Stimulated activated CD8-positive, alpha-beta memory T cell treated with anti-CD3 and anti-CD28 coated beads, Interleukin-12 subunit alpha, Interleukin-12 subunit beta, amount 100 ng/mL, for 24 hours (primary cell): ENCODE results near the gene LAMC1.

Experiments
- DNase-seq: peaks from one replicate; pipeline ENCODE4 v3.0.0-alpha.2; 2020; ENCODE audit errors: extremely low read depth

Gene LAMC1

DNA sequence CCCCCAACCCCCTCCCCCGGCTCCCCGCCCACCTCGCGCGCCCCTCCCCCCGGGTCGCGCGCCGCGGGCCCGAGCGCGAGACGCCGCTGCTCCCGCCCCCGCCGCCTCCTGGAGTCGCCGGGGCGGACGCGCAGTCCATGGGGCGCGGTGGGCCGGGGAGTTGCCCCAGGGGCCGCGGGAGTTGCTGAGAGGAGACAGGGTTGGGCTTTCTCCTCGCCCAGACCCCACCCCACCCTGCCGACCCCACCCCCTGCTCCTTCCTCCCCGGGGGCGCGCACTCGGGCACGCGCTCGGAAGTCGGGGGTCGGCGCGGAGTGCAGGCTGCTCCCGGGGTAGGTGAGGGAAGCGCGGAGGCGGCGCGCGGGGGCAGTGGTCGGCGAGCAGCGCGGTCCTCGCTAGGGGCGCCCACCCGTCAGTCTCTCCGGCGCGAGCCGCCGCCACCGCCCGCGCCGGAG, at the start of gene LAMC1:
LAMC1 (plus strand) TSS at position 275 of the 455 bp plus-strand sequence. CDS start 297 bp downstream, outside the sequence.
- DNase-seq: no peak

DNA sequence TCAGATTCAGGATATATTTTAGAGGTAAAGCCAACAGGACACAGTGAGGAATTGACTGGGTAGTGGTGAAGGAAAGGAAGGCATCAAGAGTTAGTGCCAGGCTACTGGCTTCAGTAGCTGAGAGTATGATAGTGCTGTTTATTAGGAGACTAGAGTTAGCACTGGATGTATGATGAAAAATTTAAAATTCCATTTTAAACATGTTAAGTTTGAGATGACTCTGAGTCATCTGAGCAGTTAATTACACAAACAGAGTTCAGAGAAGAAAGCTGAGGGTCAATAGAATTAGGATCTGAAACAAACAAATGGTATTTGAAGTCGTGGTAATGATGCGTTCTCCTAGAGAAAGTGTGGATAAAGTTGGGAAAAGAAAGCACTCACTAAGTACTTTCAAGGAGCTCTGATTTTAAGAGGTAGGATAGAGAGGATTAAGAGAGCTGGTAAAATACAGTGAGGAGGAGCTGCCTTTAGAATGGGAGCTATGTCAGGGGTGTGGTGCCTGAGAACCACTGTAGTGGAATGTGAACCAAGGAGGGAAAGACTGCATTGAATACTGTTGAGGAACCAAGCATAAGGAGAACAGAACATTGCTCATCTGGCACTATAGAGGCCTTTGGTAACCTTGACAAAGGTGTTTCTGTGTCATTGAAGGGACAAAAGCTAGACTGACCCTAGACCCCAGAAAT, 48.6 kb upstream of the LAMC1 start:
- DNase-seq: no peak

DNA sequence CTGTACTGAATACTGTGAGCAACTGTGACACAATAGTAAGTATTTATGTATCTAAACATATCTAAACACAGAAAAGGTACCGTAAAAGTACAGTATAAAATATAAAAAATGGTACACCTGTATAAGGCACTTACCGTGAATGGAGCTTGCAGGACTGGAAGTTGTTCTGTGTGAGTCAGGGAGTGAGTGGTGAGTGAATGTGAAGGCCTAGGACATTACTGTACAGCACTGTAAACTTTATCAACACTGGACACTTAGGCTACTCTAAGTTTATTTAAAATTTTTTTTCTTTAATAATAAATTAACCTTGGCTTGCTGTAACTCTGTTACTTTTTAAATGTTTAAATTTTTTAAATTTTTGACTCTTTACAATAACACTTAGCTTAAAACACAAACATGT, 45.7 kb upstream of the LAMC1 start:
- DNase-seq: no peak

DNA sequence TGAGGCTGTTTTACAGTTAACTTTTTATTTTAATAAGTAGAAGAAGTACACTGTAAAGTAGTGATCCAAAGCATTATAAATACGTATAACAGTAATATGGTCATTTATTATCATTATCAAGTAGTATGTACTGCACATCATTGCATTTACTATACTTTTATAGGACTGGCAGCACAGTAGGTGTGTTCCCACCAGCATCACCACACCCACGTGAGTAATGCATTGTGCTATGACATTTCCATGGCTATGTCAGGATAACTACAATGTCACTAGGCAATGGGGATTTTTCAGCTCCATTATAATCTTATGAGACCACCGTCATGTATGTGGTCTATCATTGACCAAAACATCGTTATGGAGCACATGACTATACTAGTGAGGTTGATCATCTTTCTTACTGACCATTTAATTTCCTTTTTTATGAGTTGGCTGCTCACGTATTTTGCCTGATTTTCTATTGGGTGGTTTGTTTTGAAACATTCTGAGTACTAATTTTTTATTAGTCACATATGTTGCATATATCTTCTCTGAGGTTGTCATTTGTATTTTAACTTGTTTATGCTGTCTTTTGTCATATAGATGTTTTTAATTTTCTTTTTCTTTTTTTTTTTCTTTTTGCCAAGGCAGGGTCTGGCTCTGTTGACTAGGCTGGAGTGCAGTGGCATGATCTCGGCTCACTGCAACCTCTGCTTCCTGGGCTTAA, 44.9 kb upstream of the LAMC1 start:
- DNase-seq: no peak

DNA sequence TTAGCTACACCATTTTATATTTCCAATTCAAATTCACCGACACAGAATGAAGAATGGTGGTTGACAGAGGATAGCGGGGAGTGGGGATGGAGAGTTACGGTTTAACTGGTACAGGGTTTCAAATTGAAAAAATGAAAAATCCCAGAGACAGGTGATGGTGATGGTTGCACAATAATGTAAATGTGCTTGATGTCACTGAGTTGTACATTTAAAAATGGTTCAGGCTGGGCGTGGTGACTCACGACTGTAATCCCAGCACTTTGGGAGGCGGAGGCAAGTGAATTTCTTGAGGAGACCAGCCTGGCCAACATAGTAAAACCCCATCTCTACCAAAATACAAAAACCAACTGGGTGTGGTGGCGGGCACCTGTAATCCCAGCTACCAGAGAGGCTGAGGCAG, 39.1 kb upstream of the LAMC1 start:
- DNase-seq: no peak

DNA sequence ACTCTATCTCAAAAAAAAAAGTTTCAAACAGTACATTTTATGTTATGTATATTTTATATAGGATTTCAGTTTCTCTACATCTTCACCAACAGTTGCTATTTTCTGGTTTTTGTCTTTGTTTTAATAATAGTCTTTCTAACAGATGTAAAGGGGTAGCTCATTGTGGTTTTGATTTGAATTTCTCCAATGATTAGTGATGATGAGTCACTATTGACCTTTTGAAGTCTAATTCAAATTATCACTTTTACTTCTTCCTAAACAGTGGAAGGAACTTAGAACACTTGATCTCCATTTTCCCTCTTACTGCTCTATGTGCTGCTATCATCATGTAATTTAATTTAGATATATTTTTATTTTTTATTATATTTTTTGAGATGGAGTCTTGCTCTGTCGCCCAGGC, 38.6 kb upstream of the LAMC1 start:
- DNase-seq: no peak

DNA sequence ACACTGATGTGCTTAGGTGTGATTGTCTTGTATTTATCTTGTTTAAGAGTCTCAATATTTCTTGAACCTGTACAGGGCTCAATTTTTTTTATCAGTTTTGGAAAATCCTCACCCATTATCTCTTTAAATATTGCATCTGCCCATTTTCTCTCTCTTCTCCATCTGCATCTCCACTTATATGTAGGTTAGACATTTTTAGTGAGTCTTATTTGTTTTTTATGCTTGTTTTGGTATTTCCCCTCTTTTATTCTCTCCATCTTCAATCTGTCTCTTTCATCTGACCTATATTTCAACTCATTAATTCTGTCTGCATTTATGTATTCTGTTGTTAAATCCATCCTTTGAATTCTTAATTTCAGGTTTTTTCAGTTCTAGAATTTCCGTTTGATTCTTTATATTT, 37.3 kb upstream of the LAMC1 start:
- no peak for DNase-seq

DNA sequence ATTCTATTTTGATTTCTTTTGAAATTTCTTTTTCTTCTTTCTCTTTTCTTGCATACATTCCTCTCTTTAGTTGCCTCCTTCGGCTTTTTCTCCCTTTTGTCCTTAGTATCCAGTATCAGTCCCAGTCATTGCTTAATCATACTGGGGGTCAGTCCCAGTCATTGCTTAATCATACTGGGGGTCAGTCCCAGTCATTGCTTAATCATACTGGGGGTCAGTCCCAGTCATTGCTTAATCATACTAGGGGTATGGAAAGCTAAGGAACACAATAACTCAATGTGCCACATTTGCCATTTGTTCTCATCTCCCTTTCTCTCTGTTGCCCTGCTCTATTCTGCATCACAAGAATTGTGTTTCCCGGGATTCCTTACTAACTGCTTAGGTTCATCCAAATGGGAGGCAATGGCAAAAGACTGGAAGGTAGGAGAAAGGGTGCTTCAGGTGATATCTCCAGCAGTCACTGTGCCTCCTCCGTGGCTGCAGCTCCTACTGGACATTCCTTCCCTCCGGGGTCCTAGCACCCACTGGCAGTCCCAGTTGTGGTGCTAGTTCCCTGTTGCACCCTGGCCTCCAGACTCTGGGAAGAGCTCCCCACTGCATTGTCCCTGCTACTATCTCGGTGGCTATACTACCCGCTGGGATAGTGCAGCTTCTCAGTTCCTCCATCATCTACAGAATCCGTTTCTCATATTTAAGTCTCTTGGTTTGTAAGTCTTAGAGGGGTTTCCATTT, 32.6 kb upstream of the LAMC1 start:
- no peak for DNase-seq

DNA sequence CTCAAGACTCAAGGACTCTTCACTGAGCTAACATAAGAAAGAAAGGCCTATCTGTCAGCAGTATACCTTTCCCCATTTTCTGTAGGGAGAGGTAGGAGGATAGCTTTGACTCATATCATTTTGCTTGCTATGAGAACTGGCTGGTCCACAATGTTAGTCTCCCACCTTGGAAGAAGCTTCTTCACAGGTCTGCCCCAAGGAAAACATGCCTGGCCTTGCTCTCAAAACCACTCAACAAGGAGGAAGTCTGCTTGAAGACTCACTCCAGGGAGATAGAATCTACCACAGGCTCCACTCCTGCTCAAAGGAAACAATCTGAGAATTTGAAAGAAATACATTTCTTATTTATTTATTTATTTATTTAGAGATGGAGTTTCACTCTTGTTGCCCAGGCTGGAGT, 29.5 kb upstream of the LAMC1 start:
- DNase-seq: no peak

DNA sequence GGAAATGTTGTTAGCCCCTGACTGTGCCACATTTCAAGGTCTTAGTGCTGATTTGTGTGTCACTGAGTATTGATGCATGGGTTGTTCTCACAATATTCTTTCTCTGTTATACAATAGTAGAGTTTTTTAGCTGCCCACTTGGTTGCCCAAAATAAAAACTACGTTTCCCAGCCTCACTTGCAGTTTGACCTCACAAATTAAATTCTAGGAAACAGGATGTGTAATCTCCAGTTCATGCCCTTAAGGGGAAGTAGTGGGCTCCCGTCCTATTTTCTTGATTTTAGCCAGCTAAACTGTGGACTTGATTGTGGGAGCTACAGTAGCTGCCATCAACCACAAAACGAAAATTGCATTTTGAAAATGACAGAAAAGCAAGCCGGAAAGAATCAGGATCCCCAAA, 27.3 kb upstream of the LAMC1 start:
- no peak for DNase-seq

DNA sequence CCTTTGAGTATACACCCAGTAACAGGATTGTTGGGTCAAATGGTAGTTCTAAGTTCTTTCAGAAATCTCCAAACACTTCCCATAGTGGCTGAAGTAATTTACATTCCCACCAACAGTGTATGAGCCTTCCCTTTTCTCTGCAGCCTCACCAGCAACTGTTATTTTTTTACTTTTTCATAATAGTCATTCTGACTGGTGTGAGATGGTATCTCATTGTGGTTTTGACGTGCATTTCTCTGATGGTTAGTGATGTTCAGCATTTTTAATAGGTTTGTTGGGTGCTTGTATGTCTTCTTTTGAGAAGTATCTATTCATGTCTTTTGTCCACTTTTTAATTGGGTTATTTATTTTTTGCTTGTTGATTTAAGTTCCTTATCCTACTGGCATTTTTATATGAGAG, 26.4 kb upstream of the LAMC1 start:
- no peak for DNase-seq

DNA sequence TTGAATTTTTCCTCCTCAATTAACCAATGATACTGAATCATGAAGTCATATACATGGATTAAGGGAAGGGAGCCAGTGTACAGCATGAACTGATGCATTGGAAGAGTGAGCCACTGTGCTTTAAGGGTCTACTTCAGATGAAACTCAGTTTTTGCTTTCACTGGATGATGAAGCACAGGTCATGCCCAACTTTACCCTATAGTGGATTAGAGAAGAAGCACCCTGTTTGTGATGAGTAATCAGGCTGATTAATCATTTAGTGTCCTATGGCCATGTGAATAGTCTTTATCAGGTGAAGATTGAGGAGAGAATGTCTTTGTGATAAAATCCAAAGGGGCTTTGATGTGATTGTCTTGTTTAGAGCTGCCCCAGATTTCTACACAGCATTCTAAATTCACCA, 24.7 kb upstream of the LAMC1 start:
- no peak for DNase-seq

DNA sequence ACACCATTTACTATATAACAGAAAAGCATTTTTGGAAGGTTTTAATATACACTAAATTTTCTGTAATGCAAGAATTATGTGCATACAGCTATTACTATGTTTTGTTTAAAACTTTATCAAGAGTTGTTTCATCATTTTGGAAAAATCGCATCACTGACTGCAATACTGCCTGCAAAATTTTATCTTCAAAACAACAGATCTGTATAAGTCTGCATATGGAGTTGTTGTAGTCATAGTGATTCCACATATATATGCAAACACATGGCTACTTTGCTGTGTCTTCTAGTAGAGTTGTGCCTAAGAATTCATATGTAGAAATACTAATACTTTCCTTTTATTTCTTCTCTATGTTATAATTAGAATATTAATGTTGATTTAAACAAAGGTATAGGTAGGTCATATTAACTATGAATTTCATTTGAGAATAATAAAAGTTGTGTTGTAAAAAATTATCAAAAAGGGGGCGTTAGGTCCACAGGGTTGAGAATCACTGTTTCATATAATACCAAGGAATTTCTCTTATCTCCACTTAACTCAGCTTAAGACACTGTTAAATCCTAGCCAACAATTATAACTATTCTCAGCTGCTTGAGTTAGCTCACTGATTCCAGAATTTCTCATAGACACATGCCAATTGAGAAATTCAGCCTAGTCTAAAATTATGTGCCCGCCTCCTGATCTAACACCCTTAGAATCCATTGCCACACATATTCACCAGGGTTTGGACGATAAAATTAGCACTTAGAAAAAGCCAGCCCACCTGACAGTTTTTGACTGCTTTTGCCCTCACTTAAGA, 22.9 kb upstream of the LAMC1 start:
- no peak for DNase-seq

DNA sequence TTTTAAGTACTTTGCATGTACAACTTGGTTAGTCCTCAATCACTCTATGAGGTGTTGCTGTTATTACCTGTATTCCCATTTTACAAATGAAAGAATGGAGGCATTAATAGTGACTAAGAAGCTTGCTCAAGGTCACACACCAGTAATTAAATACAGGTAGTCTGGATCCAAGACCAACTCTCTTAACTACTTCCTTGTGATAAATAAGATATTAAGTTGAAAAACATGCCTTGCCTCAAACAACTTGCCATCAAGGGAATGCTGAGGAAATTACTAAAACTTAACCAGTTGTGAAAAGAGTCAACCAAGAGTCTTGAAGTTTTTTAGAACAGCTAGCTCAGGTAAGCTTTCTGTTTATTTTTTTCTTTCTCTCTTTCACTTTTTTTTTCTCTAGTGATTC, 21.0 kb upstream of the LAMC1 start:
- no peak for DNase-seq

DNA sequence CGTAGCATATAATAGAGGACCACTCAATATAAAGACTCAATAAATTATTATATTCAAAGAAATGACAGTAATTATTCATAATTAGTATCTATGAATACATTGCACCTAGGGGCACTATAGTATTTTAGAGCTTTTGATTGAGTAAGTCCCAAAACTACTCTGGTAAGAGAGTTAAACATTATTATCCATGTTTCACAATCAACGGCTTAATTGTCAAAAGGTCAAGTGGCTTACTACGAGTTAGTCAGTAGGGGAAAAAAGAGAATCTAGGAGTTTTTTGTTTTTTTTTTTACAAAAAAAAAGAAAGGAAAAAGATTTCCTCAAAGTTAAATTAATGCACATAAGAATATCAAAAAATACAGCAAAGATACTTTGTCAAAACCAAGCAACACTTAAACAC, 20.4 kb upstream of the LAMC1 start:
- DNase-seq: no peak

DNA sequence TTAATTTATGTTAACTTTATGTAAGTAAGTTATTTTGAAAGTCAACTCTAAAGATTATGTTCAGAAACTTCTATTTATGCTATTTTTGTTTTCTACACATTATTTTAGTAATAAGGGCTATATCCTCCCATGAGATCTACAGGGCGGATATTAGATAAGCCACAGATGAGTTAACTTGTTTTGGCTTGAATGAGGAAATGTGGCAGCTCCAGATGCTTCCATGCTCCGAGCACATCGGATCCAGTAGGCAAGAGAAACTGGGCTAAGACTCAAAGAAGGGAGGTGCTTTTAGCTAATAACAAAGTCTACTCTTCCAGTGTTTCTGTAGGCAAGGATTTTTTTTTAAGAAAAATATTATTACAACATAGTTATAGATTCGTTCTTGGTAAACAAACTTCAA, 20.0 kb upstream of the LAMC1 start:
- DNase-seq: no peak

DNA sequence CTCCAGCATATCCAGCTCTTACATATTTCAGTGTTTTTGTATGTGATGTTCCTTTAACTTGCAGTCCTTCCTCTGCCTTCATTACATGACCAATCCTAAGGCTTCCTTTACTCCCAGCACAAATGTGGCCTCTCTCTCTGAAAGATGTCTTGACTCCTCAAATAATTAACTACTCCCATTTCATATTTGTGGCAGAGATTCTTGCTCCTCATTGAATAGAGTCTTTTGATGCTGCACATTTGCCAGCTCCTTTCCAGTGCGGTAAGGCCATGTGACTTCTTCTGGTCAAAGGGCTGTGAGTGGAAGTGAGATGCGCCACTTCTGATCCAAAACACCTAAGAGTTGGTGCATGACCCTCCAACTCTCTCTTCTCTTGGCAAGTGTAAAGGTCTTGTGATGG, 19.1 kb upstream of the LAMC1 start:
- DNase-seq: no peak

DNA sequence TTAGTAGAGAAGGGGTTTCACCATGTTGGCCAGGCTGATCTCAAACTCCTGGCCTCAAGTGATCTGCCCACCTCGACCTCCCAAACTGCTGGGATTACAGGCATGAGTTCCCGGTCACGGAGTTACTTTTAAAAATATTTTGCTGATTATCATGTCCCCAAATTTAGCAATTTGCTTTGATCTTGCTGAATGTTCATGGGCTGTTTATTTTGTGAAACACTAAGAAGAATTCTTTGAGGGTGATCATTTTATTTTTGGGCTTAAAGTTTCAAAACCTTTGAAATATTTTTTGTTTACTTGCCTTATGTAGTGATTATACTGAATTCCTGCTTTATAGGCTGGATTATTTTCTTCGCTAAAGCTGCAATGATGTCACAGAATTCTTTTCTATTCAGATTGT, 11.4 kb upstream of the LAMC1 start:
- no peak for DNase-seq

DNA sequence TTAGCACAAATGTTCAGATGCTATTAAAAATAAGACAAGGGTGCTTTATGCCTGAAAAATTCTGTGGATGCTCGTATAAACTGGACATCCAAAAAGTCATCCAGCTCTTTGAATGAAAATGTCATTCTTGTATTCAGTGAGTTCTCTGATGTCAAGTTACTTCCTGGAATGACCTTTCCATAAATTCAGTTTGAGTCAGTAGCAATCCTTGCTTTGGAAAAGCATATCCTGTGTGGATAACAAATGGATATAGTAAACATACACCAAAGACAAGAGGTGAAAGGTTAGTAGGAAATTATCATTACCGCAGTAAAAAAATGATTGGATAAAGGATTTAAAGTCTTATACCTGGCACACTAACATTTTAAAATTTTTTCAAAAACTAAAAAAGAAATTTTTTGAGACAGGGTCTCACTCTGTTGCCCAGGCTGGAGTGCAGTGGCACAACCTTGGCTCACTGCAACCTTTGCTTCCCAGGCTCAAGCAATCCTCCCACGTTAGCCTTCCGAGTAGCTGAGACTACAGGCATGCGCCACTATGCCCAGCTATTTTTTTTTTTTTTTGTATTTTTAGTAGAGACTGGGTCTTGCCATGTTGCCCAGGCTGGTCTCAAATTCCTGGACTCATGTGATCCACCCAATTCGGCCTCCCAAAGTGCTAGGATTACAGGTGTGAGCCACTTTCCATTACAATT, 10.8 kb upstream of the LAMC1 start:
- DNase-seq: no peak

DNA sequence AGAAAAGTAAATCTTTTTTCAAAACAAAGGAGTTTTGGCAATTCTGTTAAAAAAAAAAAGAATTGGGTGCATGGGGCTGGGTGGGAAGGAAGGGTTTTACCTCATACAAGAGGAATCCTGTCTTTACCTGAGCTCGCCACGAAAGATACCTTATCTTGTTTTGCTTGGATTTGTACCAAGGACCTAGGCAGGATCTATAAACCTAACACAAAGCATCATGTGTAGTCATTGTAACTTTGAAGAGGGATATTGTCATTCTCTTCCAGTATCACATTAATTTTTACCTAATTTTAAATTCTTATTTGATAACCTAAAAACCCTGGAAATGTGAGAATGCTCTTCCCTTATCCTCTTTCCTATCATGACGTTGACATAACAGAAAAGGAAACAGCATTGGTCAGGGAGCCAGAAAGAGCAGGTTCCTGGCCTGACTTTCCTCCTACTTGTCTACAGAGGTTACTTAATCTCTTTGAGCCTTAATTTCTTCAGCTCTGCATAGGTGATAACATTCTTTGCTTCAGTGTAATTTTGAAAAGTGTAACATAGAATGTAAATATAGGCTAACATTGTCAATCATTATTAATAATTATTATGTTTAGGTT, 4.0 kb upstream of the LAMC1 start:
- no peak for DNase-seq

DNA sequence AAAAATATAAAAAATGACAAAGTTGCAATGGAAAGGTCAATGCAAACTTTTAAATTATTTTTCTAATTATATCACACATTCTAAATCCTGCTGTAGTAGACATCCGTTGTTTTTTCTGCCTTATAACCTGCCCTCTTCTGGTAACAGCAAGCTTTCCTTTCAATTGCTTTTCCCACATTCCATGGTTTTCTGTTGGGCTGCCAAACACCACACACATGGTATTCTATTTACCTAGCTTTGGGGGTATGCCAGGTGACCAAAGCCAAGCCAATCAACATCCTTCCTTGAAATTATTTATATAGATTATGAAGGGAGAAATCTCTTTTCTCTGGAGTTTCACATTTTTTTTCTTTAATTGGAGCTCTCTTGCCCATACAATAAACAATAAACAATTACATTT, 3.4 kb upstream of the LAMC1 start:
- DNase-seq: no peak
